Heart left ventricle (tissue), 16 donors: Measurements from ENCODE around the gene ARNT2. TPM values are rescaled to one million over a fixed set of nuclear protein-coding genes. Genes with fewer than 3 reads are reported as not detected.

Source experiments
- ATAC-seq, 4 donors: fragments of 200-7000 bp; cut with Tn5 transposase; one replicate each; pipeline ENCODE4 v1.9.1; 2020 to 2022; ENCODE audit warnings: moderate library complexity in 4 of 4, mild to moderate bottlenecking in 3 of 4, moderate number of reproducible peaks in 1 of 4
- DNase-seq, 5 donors: peaks; one replicate each; pipeline ENCODE4 v3.0.0-alpha.2; 2020
- H3K27ac ChIP-seq, 12 donors: fragments of 200-600 bp; sonication (generic) in 4 of 12; one replicate each; pipeline versions ENCODE4 v1.5.0 to v1.8.0; 2016 to 2022; ENCODE audit warnings: mild to moderate bottlenecking in 2 of 12
- H3K27me3 ChIP-seq, 9 donors: fragments of 200-600 bp; sonication (generic) in 2 of 9; one replicate each; pipeline versions ENCODE4 v1.5.1 to v1.8.0; 2016 to 2022; ENCODE audit warnings: mild to moderate bottlenecking in 3 of 9
- H3K36me3 ChIP-seq, 9 donors: fragments of 200-600 bp; sonication (generic) in 2 of 9; one replicate each; pipeline versions ENCODE4 v1.5.0 to v1.8.0; 2018 to 2022; ENCODE audit warnings: mild to moderate bottlenecking in 2 of 9
- H3K4me1 ChIP-seq, 12 donors: fragments of 200-600 bp; sonication (generic) in 4 of 12; one replicate each; pipeline versions ENCODE4 v1.5.0 to v1.8.0; 2016 to 2022; ENCODE audit warnings: mild to moderate bottlenecking in 3 of 12
- H3K4me3 ChIP-seq, 12 donors: fragments of 200-600 bp; sonication (generic) in 4 of 12; one replicate each; pipeline versions ENCODE4 v1.5.0 to v1.8.0; 2017 to 2022; ENCODE audit warnings: mild to moderate bottlenecking in 9 of 12, moderate library complexity in 4 of 12
- H3K9me3 ChIP-seq, 12 donors: fragments of 200-600 bp; sonication (generic) in 4 of 12; one replicate each; pipeline versions ENCODE4 v1.5.0 to v1.8.0; 2016 to 2022; ENCODE audit warnings: mild to moderate bottlenecking in 1 of 12
- POLR2A ChIP-seq, 2 donors: fragments of 450-650 bp; IDR thresholded peaks; one replicate each; pipeline ENCODE4 v1.6.1; 2017; ENCODE audit warnings: antibody characterized with exemption in 2 of 2, mild to moderate bottlenecking in 2 of 2, moderate library complexity in 2 of 2
- WGBS, 4 donors: extraction: QIAGEN DNeasy Blood & Tissue Kit in 2 of 4; methylation state at CpG; one replicate each; pipeline versions ENCODE4 v1.1.5 to v1.1.7; 2013 to 2018; 5-methylcytosine and 5-hydroxymethylcytosine counted together
- intact Hi-C, 10 donors: fragments of 100-400 bp; cut with DNase I; formaldehyde crosslinking; loops; one replicate each; pipeline versions ENCODE4 v1.11.1 to v1.14.2; 2022
- polyA plus RNA-seq, 2 donors: library from polyadenylated mRNA; stranded (reverse); fragments of 200-250 nt; gene quantifications; one replicate each; pipeline ENCODE4 v1.2.3, GENCODE V29; 2013
- total RNA-seq, 9 donors: library from RNA; depleted of rRNA in 2 of 9; stranded (reverse); fragments of >200 nt in 2 of 9; fragmentation: NEBNext Ultra II Directional in 3 of 9; extraction: Animal tissue kit (Norgen Biotek cat#: 25700) in 3 of 9; gene quantifications; one replicate each; pipeline versions ENCODE4 v1.1.0 to v1.2.4, GENCODE V29; 2016 to 2023
- TF ChIP-seq, protein P1 (sequence below), 12 donors: fragments of 200-600 bp; sonication (generic) in 4 of 12; IDR thresholded peaks; one replicate each; pipeline versions ENCODE4 v1.5.0 to v1.8.0; 2018 to 2022; ENCODE audit warnings: antibody characterized with exemption in 12 of 12, mild to moderate bottlenecking in 5 of 12
- donor health status: ischemic (EF 13 %, LVEDD 7.1; RV severe dilation, severe dysfunction).
- donor health status: healthy with polysubstance abuse.
- donor health status: DM: no; HTN: yes; CAD: no.
- donor health status: DM: no; HTN: no; CAD: no.
- donor health status: ischemic (EF 25% LVEDD 6.9; RV normal size, moderate dysfunction).
- donor health status: ischemic (EF 25% LVEDD 5.7; RV mildly dilated, moderate dysfunction).
- donor health status: healthy.
- donor health status: DM: yes; HTN: yes; CAD: no.
- donor health status: ischemic (EF 35%, LVEDD 5.7; RV mildly dilated, moderate dysfunction).
- donor health status: nonischemic (EF 11% LVEDD 7.7; RV severe dilation, severe dysfunction).
- donor health status: DM: yes; HTN: yes; CAD: no.
- donor health status: PGD.
- donor health status: ischemic (EF 29% LVEDD 5.4; RV normal size, mild dysfunction).
- donor health status: nonischemic (EF 23%, LVEDD 6.1; RV moderate dilation, normal function).

ARNT2 gene
- total and polyA plus RNA-seq, 11 donors = 1.2 to 10.0 (median 3.9) TPM

GRCh38 chr15:80635953-80636352 is 231.8 kb downstream of the ARNT2 start:
- Histone ChIP-seq H3K27ac (no peak overlapping the region), H3K27me3 (no peaks in the 10 kb centered on the region), H3K4me1 (peaks cover 0 to 16% (median 0%) of the 10 kb centered on the region in 12 donors), H3K36me3 (no peaks in the 10 kb centered on the region), H3K9me3 (peaks cover 0 to 7% (median 0%) of the 10 kb centered on the region in 12 donors), H3K4me3 (no peak overlapping the region)
- TF ChIP-seq, protein P1, sequence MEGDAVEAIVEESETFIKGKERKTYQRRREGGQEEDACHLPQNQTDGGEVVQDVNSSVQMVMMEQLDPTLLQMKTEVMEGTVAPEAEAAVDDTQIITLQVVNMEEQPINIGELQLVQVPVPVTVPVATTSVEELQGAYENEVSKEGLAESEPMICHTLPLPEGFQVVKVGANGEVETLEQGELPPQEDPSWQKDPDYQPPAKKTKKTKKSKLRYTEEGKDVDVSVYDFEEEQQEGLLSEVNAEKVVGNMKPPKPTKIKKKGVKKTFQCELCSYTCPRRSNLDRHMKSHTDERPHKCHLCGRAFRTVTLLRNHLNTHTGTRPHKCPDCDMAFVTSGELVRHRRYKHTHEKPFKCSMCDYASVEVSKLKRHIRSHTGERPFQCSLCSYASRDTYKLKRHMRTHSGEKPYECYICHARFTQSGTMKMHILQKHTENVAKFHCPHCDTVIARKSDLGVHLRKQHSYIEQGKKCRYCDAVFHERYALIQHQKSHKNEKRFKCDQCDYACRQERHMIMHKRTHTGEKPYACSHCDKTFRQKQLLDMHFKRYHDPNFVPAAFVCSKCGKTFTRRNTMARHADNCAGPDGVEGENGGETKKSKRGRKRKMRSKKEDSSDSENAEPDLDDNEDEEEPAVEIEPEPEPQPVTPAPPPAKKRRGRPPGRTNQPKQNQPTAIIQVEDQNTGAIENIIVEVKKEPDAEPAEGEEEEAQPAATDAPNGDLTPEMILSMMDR (IDR thresholded peaks at IDR 0.05) = no peak
- TF ChIP-seq POLR2A (IDR thresholded peaks at IDR 0.05) = no peak
- DNase-seq (peak in 3 of 5 donors; percentile 19 to 60 (median 34)), ATAC-seq (peak; percentile 39 to 78 (median 62))
- 70 to 75% (median 73%) methylated on average over 2 to 5 of the region's 5 CpGs for WGBS, 4 donors
- intact Hi-C loops = no loop called here

DNA sequence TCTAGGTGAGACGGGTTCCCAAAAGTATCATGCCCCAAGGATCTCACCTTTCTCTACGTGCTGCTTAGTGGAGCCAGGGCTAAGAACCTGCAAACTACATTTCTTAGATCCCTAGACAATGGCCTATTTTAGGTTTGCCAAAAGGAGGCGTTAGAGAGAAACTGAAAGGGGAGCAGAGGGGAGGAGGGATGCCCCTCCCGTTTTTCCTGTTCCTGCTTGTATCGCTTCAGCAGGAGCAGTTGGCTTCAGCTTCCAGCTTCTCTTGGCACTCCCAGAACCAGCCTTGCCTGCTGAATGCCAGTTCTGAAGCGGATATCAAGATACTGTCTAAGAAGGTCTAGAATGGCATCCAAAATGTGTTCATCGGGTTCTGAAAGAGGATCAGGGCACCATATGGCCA is 232.5 kb downstream of the ARNT2 start:
- TF ChIP-seq, protein P1 (IDR thresholded peaks at IDR 0.05) = peak in 3 of 12 donors; percentile 18 to 30 (median 18)
- no peak for TF ChIP-seq POLR2A (IDR thresholded peaks at IDR 0.05)
- Histone ChIP-seq H3K36me3 (no peaks in the 10 kb centered on the region), H3K27ac (no peak overlapping the region), H3K4me1 (peaks cover 0 to 16% (median 0%) of the 10 kb centered on the region in 12 donors), H3K27me3 (no peaks in the 10 kb centered on the region), H3K9me3 (peaks cover 0 to 9% (median 0%) of the 10 kb centered on the region in 12 donors), H3K4me3 (no peak overlapping the region)
- intact Hi-C loops = no loop called here
- DNase-seq (peak in 4 of 5 donors; percentile 16 to 44 (median 32)), ATAC-seq (peak in 3 of 4 donors; percentile 67 to 77 (median 70))
- 34 to 42% (median 38%) methylated on average over 7 of the region's 7 CpGs for WGBS, 4 donors

- intact Hi-C loops = no loop called here
- peaks cover 0 to 9% (median 0%) of the 10 kb centered on the region in 12 donors for H3K9me3 ChIP-seq
- no peaks in the 10 kb centered on the region for H3K36me3 ChIP-seq
- no peak overlapping the region for H3K4me3 ChIP-seq
- H3K27ac ChIP-seq = no peak overlapping the region
- no peaks in the 10 kb centered on the region for H3K27me3 ChIP-seq
- TF ChIP-seq, protein P1 (IDR thresholded peaks at IDR 0.05) = no peak
- DNase-seq (no peak), ATAC-seq (no peak)
- 76 to 82% (median 80%) methylated on average over 3 of the region's 3 CpGs for WGBS, 4 donors
- peaks cover 0 to 16% (median 0%) of the 10 kb centered on the region in 12 donors for H3K4me1 ChIP-seq
Measured at GRCh38 chr15:80637747-80638146, 233.6 kb downstream of the ARNT2 start.

GRCh38 chr15:80638553-80639167 is 234.5 kb downstream of the ARNT2 start:
- no peaks in the 10 kb centered on the region for H3K27me3 ChIP-seq
- H3K4me1 ChIP-seq = peaks cover 0 to 16% (median 0%) of the 10 kb centered on the region in 12 donors
- WGBS, 4 donors = 59 to 74% (median 69%) methylated on average over 3 of the region's 3 CpGs
- DNase-seq (no peak), ATAC-seq (no peak)
- no peaks in the 10 kb centered on the region for H3K36me3 ChIP-seq
- no peak overlapping the region for H3K27ac ChIP-seq
- intact Hi-C loops = no loop called here
- no peak overlapping the region for H3K4me3 ChIP-seq
- no peak for TF ChIP-seq POLR2A (IDR thresholded peaks at IDR 0.05)
- TF ChIP-seq, protein P1 (IDR thresholded peaks at IDR 0.05) = no peak
- peaks cover 0 to 9% (median 0%) of the 10 kb centered on the region in 12 donors for H3K9me3 ChIP-seq
